Neural progenitor cell (in vitro differentiated cells): ENCODE results near the gene NPHP1. TPM values are rescaled to one million over a fixed set of nuclear protein-coding genes. Genes with fewer than 3 reads are reported as not detected.

Experiments
- DNase-seq: peaks from one replicate; pipeline ENCODE4 v3.0.0-alpha.2; 2016; ENCODE audit warnings: low spot score
- H2AFZ ChIP-seq: fragments of 200-600 bp; sonication (generic); replicated peaks from 2 replicates; pipeline ENCODE4 v1.6.1; 2016; ENCODE audit warnings: antibody characterized with exemption
- H3F3A ChIP-seq: fragments of 200-600 bp; sonication (generic); 2 replicates; pipeline ENCODE4 v1.6.1; 2016; ENCODE audit warnings: antibody characterized with exemption, low read depth
- H3K27ac ChIP-seq: fragments of 200-600 bp; sonication (generic); 2 replicates; pipeline ENCODE4 v1.5.1; 2016; ENCODE audit warnings: mild to moderate bottlenecking
- H3K27me3 ChIP-seq: fragments of 200-600 bp; sonication (generic); 2 replicates; pipeline ENCODE4 v1.6.1; 2016; ENCODE audit warnings: mild to moderate bottlenecking, moderate library complexity
- H3K36me3 ChIP-seq: fragments of 200-600 bp; sonication (generic); 2 replicates; pipeline ENCODE4 v1.5.1; 2016
- H3K4me1 ChIP-seq: fragments of 200-600 bp; sonication (generic); 2 replicates; pipeline ENCODE4 v1.6.1; 2016; ENCODE audit warnings: mixed run types
- H3K4me2 ChIP-seq: fragments of 200-600 bp; sonication (generic); 2 replicates; pipeline ENCODE4 v1.6.1; 2016
- H3K4me3 ChIP-seq: fragments of 200-600 bp; sonication (generic); 2 replicates; pipeline ENCODE4 v1.5.1; 2016
- H3K79me2 ChIP-seq: fragments of 200-600 bp; sonication (generic); 2 replicates; pipeline ENCODE4 v1.6.1; 2016; ENCODE audit warnings: low read depth
- H3K9ac ChIP-seq: fragments of 200-600 bp; sonication (generic); 2 replicates; pipeline ENCODE4 v1.6.1; 2016
- H3K9me3 ChIP-seq: fragments of 200-600 bp; sonication (generic); 2 replicates; pipeline ENCODE4 v1.5.1; 2016; ENCODE audit warnings: low read depth
- H4K20me1 ChIP-seq: fragments of 200-600 bp; sonication (generic); 2 replicates; pipeline ENCODE4 v1.6.1; 2016; ENCODE audit warnings: low read depth
- H3K27ac Mint-ChIP-seq: 3 replicates; pipeline ENCODE4 v1.8.0; 2021; ENCODE audit warnings: mixed read lengths
- H3K27me3 Mint-ChIP-seq: 2 replicates; pipeline ENCODE4 v1.8.0; 2022; ENCODE audit warnings: low read depth, mild to moderate bottlenecking, inconsistent platforms, moderate library complexity, mixed read lengths; ENCODE audit not compliant: insufficient read depth
- H3K36me3 Mint-ChIP-seq: 3 replicates; pipeline ENCODE4 v1.8.0; 2021; ENCODE audit warnings: mixed read lengths
- H3K4me1 Mint-ChIP-seq: 3 replicates; pipeline ENCODE4 v1.8.0; 2021; ENCODE audit warnings: mixed read lengths
- H3K4me3 Mint-ChIP-seq: 3 replicates; pipeline ENCODE4 v1.8.0; 2021; ENCODE audit warnings: mild to moderate bottlenecking, moderate library complexity, mixed read lengths
- H3K9me3 Mint-ChIP-seq: 3 replicates; pipeline ENCODE4 v1.8.0; 2020; ENCODE audit warnings: mixed read lengths
- EZH2 ChIP-seq: fragments of 200-600 bp; sonication (generic); IDR thresholded peaks from 2 replicates; pipeline ENCODE4 v1.6.1; 2017; ENCODE audit warnings: antibody characterized with exemption, mild to moderate bottlenecking, moderate library complexity
- EZH2phosphoT487 ChIP-seq: fragments of 200-600 bp; sonication (generic); IDR thresholded peaks from 2 replicates; pipeline ENCODE4 v1.6.1; 2017; ENCODE audit warnings: antibody characterized with exemption
- total RNA-seq: library from RNA; depleted of rRNA; stranded (reverse); fragments of >200 nt; gene quantifications from 2 replicates; pipeline ENCODE4 v1.2.3, GENCODE V29; 2015; ENCODE audit warnings: low replicate concordance
- TF ChIP-seq, protein P1 (sequence below): fragments of 200-600 bp; sonication (generic); IDR thresholded peaks from 2 replicates; pipeline ENCODE4 v1.5.1; 2017; ENCODE audit warnings: antibody characterized with exemption, mild to moderate bottlenecking

Gene NPHP1
- total RNA-seq, 1 donor from 2014 or later, result 8.1 TPM

GRCh38 chr2:110216803-110217202, 12.0 kb upstream of the NPHP1 start:
- Mint-ChIP-seq H3K27me3 (peaks cover 4% of the 10 kb centered on the region), H3K27ac (no peak overlapping the region), H3K4me3 (no peak overlapping the region), H3K36me3 (no peaks in the 10 kb centered on the region), H3K9me3 (peaks cover 22% of the 10 kb centered on the region), H3K4me1 (no peaks in the 10 kb centered on the region)
- Histone ChIP-seq H3K4me3 (no peak overlapping the region), H3K9me3 (no peaks in the 10 kb centered on the region), H3K36me3 (no peaks in the 10 kb centered on the region), H3F3A (peaks cover 15% of the 10 kb centered on the region), H3K9ac (no peak overlapping the region), H3K4me2 (peak overlapping the region; percentile 17), H3K4me1 (peaks cover 16% of the 10 kb centered on the region), H3K27ac (no peak overlapping the region), H3K79me2 (peaks cover 2% of the 10 kb centered on the region), H4K20me1 (no peaks in the 10 kb centered on the region), H2AFZ (no peak overlapping the region), H3K27me3 (no peaks in the 10 kb centered on the region)
- TF ChIP-seq, protein P1, sequence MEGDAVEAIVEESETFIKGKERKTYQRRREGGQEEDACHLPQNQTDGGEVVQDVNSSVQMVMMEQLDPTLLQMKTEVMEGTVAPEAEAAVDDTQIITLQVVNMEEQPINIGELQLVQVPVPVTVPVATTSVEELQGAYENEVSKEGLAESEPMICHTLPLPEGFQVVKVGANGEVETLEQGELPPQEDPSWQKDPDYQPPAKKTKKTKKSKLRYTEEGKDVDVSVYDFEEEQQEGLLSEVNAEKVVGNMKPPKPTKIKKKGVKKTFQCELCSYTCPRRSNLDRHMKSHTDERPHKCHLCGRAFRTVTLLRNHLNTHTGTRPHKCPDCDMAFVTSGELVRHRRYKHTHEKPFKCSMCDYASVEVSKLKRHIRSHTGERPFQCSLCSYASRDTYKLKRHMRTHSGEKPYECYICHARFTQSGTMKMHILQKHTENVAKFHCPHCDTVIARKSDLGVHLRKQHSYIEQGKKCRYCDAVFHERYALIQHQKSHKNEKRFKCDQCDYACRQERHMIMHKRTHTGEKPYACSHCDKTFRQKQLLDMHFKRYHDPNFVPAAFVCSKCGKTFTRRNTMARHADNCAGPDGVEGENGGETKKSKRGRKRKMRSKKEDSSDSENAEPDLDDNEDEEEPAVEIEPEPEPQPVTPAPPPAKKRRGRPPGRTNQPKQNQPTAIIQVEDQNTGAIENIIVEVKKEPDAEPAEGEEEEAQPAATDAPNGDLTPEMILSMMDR, result no peak
- TF ChIP-seq EZH2 (no peak), EZH2phosphoT487 (no peak)
- DNase-seq, result no peak

GRCh38 chr2:110216199-110216598, 11.4 kb upstream of the NPHP1 start:
- Mint-ChIP-seq H3K36me3 (no peaks in the 10 kb centered on the region), H3K4me3 (no peak overlapping the region), H3K27ac (no peak overlapping the region), H3K9me3 (peaks cover 21% of the 10 kb centered on the region), H3K4me1 (peaks cover 4% of the 10 kb centered on the region), H3K27me3 (peaks cover 4% of the 10 kb centered on the region)
- H3K4me2 ChIP-seq, result no peak overlapping the region
- H2AFZ ChIP-seq, result no peak overlapping the region
- peaks cover 8% of the 10 kb centered on the region for H3K79me2 ChIP-seq
- H3K9ac ChIP-seq, result no peak overlapping the region
- no peaks in the 10 kb centered on the region for H3K9me3 ChIP-seq
- no peak for DNase-seq
- peaks cover 15% of the 10 kb centered on the region for H3F3A ChIP-seq
- TF ChIP-seq, protein P1, result no peak
- TF ChIP-seq EZH2 (no peak), EZH2phosphoT487 (no peak)
- H3K4me1 ChIP-seq, result peaks cover 18% of the 10 kb centered on the region
- H3K36me3 ChIP-seq, result no peaks in the 10 kb centered on the region
- no peak overlapping the region for H3K27ac ChIP-seq
- no peaks in the 10 kb centered on the region for H4K20me1 ChIP-seq
- no peaks in the 10 kb centered on the region for H3K27me3 ChIP-seq
- H3K4me3 ChIP-seq, result no peak overlapping the region

DNA sequence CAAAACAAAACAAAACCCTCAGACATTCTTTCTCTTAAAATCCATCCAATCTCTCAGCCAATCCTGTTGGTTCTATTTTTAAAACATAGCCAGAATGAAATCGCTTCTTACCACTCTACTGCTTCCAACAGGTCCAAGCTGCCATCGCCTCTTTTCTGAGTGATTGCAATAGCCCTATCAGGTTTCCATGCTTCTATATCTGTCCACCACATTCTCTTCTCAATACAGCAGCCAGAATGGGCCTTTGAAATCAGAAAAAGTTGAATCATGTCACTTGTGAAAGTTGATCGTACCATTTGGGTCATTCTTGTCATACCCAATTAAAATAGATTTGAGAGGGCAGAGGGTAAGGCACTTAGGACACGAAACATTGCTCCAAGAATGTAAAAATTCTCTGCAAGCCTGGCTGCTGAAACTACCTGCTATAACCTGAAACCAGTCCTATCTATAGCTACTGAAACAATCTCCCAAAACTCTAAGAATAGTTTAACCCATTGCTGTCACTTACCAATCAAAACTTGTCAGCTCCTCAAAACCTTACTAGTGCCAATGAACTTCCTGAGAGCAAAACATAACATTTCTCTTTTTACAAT, 10.8 kb upstream of the NPHP1 start:
- no peak overlapping the region for H3K27ac Mint-ChIP-seq
- no peak overlapping the region for H3K9ac ChIP-seq
- no peak overlapping the region for H3K27ac ChIP-seq
- H3K36me3 ChIP-seq, result no peaks in the 10 kb centered on the region
- H4K20me1 ChIP-seq, result no peaks in the 10 kb centered on the region
- no peak overlapping the region for H3K4me3 Mint-ChIP-seq
- H3K9me3 ChIP-seq, result no peaks in the 10 kb centered on the region
- no peak overlapping the region for H3K4me3 ChIP-seq
- peaks cover 15% of the 10 kb centered on the region for H3F3A ChIP-seq
- H3K4me1 ChIP-seq, result peaks cover 16% of the 10 kb centered on the region
- H3K27me3 Mint-ChIP-seq, result peaks cover 4% of the 10 kb centered on the region
- no peak for DNase-seq
- H3K79me2 ChIP-seq, result peaks cover 8% of the 10 kb centered on the region
- no peaks in the 10 kb centered on the region for H3K36me3 Mint-ChIP-seq
- peaks cover 20% of the 10 kb centered on the region for H3K9me3 Mint-ChIP-seq
- no peak for TF ChIP-seq EZH2phosphoT487
- TF ChIP-seq EZH2, result no peak
- TF ChIP-seq, protein P1, result no peak
- no peaks in the 10 kb centered on the region for H3K27me3 ChIP-seq
- H3K4me2 ChIP-seq, result no peak overlapping the region
- H3K4me1 Mint-ChIP-seq, result peaks cover 4% of the 10 kb centered on the region
- no peak overlapping the region for H2AFZ ChIP-seq
